ENCODE measurements around the gene RGS19. TPM values are rescaled to one million over a fixed set of nuclear protein-coding genes. Genes with fewer than 3 reads are reported as not detected.
A peak's percentile ranks its signal among the peaks of the same experiment; 100 is the strongest.

The RGS19 gene
- total and polyA plus RNA-seq, 7 donors: 2.0 to 5.7 (median 3.5) TPM

DNA sequence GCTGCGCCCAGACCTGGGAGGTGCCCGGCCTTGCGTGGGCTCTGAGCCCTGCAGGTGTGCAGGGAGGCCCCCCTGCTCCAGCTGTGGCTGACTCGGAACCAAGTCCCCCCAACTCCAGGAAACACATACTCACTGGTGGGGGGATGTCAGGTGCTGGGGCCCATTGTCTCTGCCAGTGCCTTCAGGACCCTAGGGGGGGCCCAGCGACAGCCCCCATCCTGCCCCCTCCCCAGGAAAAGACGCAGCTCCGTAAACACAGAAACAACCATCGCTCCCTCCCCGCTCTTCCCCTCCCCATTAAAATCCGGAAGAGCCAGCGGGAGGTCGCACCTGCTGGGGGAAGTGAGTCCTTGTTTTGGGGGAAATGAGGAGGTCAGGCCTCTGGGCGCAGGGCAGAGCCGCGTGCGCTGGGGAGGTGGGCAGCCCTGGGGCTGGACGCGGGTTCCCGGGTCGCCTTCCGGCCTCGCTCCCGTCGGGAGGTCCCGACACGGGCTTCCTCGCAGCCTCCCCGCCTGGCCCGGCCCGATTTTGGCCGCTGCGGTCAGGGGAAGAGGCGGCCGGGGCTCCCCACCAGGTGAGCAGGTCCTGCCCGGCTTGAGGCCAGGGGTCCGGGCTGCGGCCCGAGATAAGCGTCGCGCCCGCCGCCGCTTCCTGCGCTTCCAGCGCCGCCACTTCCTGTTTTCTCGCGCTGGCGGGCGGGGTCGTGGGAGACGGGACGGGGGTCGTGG lies 37.1 kb downstream of the RGS19 start:
- H3K9me3 ChIP-seq: no peaks in the 10 kb centered on the region
- H3K36me3 ChIP-seq (ENCODE audit: insufficient read depth in 1 of 2, low read depth in 1 of 2): no peaks in the 10 kb centered on the region
- H3K4me3 ChIP-seq: peak overlapping the region; percentile 58
- 2% methylated on average over 41 to 55 of the region's 55 CpGs for WGBS, 3 donors
- intact Hi-C loops (cut with DNase I): no loop called here
- H3K27me3 ChIP-seq (ENCODE audit: insufficient read depth in 3 of 3, low read length in 2 of 3): peaks cover 0 to 90% (median 28%) of the 10 kb centered on the region in 3 donors
- no peak for ATAC-seq
- peak overlapping the region; percentile 61 for H3K27ac ChIP-seq
- H3K4me1 ChIP-seq: peaks cover 10% of the 10 kb centered on the region
- no peak for DNase-seq
- TF ChIP-seq, protein P1, sequence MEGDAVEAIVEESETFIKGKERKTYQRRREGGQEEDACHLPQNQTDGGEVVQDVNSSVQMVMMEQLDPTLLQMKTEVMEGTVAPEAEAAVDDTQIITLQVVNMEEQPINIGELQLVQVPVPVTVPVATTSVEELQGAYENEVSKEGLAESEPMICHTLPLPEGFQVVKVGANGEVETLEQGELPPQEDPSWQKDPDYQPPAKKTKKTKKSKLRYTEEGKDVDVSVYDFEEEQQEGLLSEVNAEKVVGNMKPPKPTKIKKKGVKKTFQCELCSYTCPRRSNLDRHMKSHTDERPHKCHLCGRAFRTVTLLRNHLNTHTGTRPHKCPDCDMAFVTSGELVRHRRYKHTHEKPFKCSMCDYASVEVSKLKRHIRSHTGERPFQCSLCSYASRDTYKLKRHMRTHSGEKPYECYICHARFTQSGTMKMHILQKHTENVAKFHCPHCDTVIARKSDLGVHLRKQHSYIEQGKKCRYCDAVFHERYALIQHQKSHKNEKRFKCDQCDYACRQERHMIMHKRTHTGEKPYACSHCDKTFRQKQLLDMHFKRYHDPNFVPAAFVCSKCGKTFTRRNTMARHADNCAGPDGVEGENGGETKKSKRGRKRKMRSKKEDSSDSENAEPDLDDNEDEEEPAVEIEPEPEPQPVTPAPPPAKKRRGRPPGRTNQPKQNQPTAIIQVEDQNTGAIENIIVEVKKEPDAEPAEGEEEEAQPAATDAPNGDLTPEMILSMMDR (IDR thresholded peaks at IDR 0.05): no peak

DNA sequence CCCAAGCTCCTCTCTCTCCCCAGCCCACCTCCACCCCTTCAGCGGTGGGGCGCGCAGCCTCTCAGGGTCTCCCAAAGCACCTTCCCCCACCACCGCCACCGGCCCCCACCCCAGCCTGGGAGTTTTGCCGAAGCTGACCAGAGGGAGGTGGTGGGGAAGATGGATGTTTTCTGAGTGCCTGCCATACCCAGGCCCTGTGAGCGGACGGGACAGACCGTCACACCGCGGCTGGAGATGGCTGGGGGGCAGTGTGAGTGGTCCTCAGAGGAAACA lies 37.6 kb downstream of the RGS19 start:
- H3K27ac ChIP-seq: peak overlapping the region; percentile 61
- peaks cover 0 to 90% (median 27%) of the 10 kb centered on the region in 3 donors for H3K27me3 ChIP-seq (ENCODE audit: insufficient read depth in 3 of 3, low read length in 2 of 3)
- peak overlapping the region; percentile 58 for H3K4me3 ChIP-seq
- H3K36me3 ChIP-seq (ENCODE audit: insufficient read depth in 1 of 2, low read depth in 1 of 2): no peaks in the 10 kb centered on the region
- intact Hi-C loops (cut with DNase I): no loop called here
- TF ChIP-seq, protein P1 (IDR thresholded peaks at IDR 0.05): no peak
- H3K4me1 ChIP-seq: peaks cover 10% of the 10 kb centered on the region
- 4 to 6% (median 5%) methylated on average over 11 of the region's 11 CpGs for WGBS, 3 donors
- no peaks in the 10 kb centered on the region for H3K9me3 ChIP-seq
- ATAC-seq (no peak), DNase-seq (no peak)

- Histone ChIP-seq H3K9me3 (no peaks in the 10 kb centered on the region), H3K36me3 (ENCODE audit: insufficient read depth in 1 of 2, low read depth in 1 of 2) (no peaks in the 10 kb centered on the region), H3K27me3 (ENCODE audit: insufficient read depth in 3 of 3, low read length in 2 of 3) (peaks cover 0 to 89% (median 25%) of the 10 kb centered on the region in 3 donors), H3K27ac (no peak overlapping the region), H3K4me3 (peak overlapping the region; percentile 58), H3K4me1 (peaks cover 10% of the 10 kb centered on the region)
- TF ChIP-seq, protein P1 (IDR thresholded peaks at IDR 0.05): no peak
- no peak for ATAC-seq
- 23 to 30% (median 25%) methylated on average over 15 of the region's 15 CpGs for WGBS, 3 donors
- intact Hi-C loops (cut with DNase I): no loop called here
- DNase-seq: no peak
Observed at GRCh38 chr20:64041040-64041780, 38.1 kb downstream of the RGS19 start.

- H3K27ac ChIP-seq: no peak overlapping the region
- peaks cover 0 to 1% of the 10 kb centered on the region in 2 donors for H3K36me3 ChIP-seq (ENCODE audit: insufficient read depth in 1 of 2, low read depth in 1 of 2)
- H3K9me3 ChIP-seq: no peaks in the 10 kb centered on the region
- intact Hi-C loops (cut with DNase I): no loop called here
- no peak overlapping the region for H3K4me3 ChIP-seq
- peaks cover 0 to 82% (median 21%) of the 10 kb centered on the region in 3 donors for H3K27me3 ChIP-seq (ENCODE audit: insufficient read depth in 3 of 3, low read length in 2 of 3)
- DNase-seq: no peak
- 53 to 66% (median 56%) methylated on average over 12 of the region's 12 CpGs for WGBS, 3 donors
- no peak for ATAC-seq
- TF ChIP-seq, protein P1 (IDR thresholded peaks at IDR 0.05): no peak
- peaks cover 10% of the 10 kb centered on the region for H3K4me1 ChIP-seq
Observed at GRCh38 chr20:64040231-64041039, 38.9 kb downstream of the RGS19 start.
